Prostate gland (tissue), 2 donors: Measurements from ENCODE around the gene BCAN.

Source experiments
- POLR2A ChIP-seq: fragments of 450-650 bp; IDR thresholded peaks from one replicate; pipeline ENCODE4 v1.6.1; 2016; ENCODE audit warnings: antibody characterized with exemption, mild to moderate bottlenecking
- TF ChIP-seq, protein P1 (sequence below), 4 experiments: fragments of 200-600 bp in 2 of 4; fragments of 450-650 bp in 2 of 4; sonication (generic) in 2 of 4; IDR thresholded peaks; 1 replicate in 3 of 4; 2 replicates in 1 of 4; pipeline ENCODE4 v1.5.1; 2016 to 2019; ENCODE audit warnings: antibody characterized with exemption in 4 of 4, mild to moderate bottlenecking in 2 of 4, moderate library complexity in 2 of 4

DNA sequence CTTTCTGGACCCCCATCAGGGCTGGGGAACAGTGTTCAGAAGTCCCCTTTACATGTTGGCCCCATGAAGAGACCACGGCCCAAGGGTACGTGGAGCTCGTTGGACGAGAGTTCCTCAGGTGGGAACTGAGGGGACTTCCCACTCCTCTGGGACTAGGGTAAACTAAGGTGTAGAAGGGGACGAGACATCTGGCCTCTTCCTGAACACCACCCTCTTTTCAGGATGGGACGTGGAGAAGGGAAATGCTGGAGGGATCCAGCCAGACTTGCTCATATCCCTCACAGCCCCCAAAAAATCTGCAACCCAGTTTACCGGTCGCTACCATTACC lies 48.3 kb upstream of the BCAN start:
- TF ChIP-seq, protein P1, sequence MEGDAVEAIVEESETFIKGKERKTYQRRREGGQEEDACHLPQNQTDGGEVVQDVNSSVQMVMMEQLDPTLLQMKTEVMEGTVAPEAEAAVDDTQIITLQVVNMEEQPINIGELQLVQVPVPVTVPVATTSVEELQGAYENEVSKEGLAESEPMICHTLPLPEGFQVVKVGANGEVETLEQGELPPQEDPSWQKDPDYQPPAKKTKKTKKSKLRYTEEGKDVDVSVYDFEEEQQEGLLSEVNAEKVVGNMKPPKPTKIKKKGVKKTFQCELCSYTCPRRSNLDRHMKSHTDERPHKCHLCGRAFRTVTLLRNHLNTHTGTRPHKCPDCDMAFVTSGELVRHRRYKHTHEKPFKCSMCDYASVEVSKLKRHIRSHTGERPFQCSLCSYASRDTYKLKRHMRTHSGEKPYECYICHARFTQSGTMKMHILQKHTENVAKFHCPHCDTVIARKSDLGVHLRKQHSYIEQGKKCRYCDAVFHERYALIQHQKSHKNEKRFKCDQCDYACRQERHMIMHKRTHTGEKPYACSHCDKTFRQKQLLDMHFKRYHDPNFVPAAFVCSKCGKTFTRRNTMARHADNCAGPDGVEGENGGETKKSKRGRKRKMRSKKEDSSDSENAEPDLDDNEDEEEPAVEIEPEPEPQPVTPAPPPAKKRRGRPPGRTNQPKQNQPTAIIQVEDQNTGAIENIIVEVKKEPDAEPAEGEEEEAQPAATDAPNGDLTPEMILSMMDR (IDR thresholded peaks at IDR 0.05): no peak
- TF ChIP-seq POLR2A: no peak
